GM18907 (cell line): ENCODE measurements around the gene NR5A2.

Experiments
- ATAC-seq: cut with Tn5 transposase; IDR thresholded peaks from one replicate; pipeline ENCODE4 v1.9.1; 2021; ENCODE audit warnings: mild to moderate bottlenecking, moderate library complexity; ENCODE audit not compliant: unreplicated experiment

The NR5A2 gene

DNA sequence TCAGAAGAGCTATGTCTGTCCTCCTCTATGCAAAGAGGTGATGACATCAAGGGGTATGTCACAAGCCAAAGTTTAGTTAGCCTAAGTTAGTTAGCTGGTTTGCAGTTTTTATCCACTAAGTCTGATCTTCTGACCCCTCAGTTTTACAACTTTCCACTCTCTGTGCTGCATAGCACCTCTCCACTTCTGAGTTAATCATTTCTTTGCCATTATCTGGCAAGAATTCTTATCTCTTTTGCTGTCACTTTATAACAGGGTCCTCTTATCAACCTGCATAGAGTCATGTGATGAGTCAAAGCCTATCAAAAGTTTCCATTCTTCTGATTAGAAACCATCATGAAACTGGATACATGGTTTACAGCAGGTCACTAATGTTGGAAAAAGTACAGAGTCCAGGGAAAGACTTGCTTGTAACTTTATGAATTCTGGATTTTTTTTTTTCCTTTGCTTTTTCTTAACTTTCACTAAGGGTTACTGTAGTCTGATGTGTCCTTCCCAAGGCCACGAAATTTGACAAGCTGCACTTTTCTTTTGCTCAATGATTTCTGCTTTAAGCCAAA lies at the start of gene NR5A2:
Gene NR5A2, plus strand, starts transcription at position 447 of the 560 bp plus-strand sequence. CDS start 138 bp downstream, outside the sequence.
- no peak for ATAC-seq

DNA sequence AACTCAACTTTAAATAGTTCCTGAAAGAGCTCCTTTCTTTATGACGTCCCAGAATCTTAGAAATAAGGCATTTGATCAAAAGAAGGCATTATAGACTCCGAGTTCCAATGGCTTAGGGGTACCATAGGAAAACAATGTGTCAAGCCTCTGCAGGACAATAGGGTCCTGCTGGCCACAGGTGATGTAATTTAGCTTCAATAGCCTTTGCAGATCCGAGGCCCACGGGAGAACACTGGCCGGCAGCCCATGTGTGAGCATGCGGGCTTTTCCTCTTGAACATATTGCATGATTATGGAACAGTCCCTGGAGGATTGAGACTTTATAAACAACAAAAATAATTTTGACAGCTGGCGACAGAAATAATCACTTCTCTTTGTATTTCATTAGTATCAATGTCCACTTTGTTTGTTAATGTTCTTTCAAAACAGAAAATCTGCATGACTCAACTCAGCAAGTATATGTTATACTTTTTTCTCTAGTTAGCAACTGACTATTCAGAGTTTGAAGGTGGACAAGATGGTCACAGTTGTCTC lies 49.0 kb upstream of the NR5A2 start:
- no peak for ATAC-seq

DNA sequence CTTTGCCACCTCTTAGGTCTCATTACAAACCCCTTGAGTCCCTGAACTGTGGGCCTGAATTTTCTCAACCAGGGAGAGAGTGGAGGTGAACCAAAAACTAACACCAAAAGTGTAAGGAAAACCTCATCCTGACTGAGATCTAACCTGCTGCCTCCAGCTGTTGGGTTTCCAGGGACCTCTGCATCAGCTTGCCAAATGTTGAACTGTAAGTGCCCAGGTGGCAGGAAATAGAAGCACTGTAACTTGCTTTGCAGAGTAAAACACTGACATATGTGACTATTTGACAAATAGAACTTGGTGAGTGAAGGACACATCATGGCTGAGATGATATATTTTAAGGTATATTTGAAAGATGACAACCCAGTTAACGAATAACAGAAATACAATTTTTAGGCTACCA lies 48.4 kb upstream of the NR5A2 start:
- ATAC-seq, result no peak

DNA sequence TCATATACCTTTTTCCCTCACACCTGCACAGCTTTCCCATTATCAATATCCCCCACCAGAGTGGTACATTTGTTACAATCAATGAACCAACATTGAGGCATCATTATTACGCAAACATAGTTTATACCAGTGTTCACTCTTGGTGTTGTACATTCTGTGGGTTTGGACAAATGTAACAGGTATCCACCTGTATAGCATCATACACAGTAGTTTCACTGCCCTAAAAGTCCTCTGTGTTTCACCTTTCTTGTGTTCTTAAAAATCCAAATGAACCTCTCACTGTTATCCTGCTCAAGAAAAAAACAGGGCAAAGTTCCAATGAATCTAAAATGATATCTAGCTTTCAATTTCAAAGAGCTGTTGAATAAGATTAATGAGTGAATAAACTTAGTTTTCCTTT lies 45.9 kb upstream of the NR5A2 start:
- ATAC-seq, result no peak

DNA sequence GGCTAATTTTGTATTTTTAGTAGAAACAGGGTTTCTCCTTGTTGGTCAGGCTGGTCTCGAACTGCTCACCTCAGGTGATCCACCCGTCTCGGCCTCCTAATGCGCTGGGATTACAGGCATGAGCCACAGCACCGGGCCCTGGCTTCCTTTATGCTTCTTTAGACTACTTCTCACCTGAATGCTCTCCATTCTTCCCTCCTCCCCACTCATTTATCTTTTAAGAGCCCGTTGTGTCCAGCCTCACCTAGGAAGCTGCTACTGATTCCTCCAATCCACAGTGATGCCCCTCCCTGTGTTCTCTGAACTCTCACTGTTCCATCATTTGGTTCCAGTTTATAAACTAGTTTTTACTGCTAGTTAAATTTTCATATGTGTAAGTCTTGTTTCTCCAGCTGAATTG lies 44.9 kb upstream of the NR5A2 start:
- ATAC-seq, result no peak

DNA sequence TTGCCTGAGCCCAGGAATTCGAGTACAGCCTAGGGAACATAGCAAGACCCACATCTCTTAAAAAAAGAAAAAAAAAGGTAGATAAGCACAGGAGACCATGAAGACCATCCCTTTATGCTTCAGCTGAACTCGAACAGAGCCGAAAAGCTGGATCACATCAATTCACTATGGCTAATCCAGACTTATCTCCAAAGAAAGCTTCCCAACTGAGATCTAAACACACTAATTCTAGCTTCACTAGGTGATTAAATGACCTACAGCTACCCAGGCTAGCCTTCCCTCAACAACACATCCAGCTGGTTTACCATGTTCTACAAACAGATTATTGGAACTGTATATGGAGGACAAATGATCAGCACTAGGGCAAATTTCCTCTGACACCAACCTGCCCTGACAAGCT lies 44.0 kb upstream of the NR5A2 start:
- ATAC-seq, result no peak

DNA sequence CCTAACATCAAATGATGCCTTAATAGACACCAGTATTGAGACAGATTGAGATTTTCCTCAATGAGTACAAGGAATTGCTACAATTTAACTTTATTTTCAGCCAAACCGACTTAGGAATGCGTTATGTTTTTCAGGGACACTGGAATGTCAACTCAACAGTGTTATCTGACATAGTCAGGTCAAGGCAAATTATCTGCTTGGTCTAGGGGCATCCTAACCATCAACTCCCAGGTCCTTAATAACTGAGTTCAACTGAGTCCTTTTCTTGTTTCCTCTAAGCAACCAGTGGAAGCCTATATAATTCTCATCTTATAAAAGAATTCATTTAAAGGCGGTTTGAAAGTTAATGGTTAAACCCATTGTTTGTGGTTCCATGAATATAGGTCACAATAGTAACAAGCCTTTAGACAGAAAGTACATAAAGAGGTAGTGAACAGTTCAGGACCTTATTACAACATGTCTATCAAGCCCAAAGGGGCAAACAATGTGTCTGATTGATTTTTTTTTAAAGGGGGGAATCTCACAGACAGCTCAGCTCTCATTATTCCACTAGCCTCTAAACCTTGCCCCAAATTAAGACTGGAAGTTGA lies 32.3 kb upstream of the NR5A2 start:
- no peak for ATAC-seq

DNA sequence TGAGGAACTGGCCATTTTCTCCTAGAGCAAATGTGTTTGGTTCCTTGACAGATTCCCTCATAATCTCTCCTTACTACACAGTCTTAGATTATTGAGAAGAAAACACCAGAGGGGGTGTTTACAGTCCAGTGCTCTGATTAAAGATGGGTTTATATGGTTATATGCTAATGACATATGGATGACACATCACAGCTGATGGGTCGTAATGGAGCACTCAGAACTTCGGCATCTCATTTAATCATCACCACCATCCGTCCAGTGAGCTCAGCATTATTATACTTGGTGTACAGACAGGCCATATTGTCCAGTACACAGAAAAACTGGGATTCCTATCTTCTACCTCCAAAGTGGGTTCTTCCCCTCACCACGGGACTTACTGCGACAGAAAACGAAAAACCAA lies 22.3 kb upstream of the NR5A2 start:
- no peak for ATAC-seq

DNA sequence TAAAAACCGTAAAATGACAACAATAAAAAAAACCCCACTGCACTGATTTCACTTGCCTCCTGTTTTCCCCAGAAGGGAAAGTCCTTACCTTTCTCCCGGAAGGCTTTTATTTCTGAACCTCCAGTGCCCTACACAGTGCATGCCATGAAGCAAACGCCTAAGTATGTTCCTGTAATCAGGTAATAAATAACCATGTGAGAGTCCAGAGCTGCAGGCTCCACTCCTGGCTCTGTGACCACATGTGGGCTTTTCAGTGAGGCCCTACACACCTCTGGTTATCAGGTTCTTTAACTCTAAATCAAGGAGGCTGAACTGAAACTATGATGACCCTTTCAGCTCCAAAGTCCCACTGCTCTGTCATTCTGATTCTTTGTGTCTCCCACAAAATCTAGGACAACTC lies 20.8 kb upstream of the NR5A2 start:
- ATAC-seq, result no peak

DNA sequence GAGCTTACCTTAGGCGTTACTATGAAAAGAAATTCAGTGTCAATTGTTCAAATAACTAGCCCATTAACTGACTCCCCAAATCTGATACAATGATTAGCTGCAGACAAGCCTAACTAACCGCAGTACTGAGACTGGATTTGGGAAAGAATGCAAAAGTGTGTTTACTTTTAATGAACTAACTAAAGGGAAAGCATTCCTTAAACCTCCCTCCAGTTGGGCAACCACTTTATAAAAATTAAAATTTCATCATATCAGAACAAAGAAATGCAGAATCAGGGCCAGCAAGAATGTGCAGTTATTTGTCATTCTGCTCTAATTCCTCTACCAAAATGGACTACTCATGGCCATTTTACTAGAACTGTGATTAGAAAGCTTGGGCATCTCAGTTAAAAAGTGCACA lies 11.7 kb upstream of the NR5A2 start:
- ATAC-seq, result no peak

DNA sequence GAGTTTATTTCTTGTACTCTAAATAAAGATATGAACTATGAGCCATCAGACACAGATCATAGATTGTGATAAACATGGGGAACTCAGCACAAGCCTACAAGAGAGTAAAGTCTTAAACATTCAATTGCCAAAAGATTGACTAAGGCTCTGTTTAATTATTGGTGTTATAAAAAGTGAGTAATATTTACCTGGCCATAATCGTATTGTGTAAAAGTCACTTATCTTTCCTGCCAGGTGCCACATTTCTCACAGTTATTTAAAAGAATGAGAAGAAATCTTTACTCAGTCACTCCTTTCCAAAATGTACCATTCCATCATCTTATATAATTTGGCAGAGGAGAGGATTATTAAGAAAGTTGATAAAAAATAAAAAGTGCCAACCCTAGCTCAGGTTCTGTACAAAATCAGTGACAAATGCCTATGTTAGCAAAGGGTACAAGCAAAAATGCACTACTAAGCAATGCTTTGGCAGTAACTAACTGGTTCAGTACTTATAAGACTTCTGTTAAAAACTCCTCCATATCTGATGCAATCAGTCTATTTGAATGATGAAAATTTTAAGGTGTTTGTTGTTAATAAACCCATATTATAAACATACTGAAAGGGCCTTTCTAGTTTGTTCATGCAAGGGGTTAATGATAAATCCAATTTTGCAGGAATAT lies 5.8 kb upstream of the NR5A2 start:
- no peak for ATAC-seq

DNA sequence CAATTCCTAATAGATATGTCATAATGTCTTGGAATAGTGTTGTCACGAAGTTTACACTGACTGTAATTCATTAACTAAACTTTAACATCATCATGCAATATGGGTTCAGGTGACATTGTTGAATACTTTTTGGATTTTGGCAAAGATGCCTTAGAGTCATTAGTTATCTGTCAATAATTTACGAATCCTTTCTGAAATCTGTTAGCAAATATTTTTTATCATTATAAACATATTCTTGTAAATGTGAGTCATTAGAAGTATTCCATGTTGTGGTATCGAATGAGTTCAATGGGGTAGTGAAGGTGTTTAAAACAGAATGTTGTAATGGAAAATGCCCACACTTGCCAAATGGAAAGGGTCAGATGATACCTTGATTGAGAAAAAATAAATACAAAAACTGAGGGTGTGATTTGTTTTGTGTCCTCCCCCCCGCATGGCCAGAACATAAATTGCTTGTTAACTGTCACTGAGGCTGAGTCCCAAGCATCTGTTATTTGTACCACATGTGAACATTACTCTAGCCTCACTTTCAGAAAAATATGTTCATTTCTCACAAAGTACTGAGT lies 5.2 kb upstream of the NR5A2 start:
- no peak for ATAC-seq

DNA sequence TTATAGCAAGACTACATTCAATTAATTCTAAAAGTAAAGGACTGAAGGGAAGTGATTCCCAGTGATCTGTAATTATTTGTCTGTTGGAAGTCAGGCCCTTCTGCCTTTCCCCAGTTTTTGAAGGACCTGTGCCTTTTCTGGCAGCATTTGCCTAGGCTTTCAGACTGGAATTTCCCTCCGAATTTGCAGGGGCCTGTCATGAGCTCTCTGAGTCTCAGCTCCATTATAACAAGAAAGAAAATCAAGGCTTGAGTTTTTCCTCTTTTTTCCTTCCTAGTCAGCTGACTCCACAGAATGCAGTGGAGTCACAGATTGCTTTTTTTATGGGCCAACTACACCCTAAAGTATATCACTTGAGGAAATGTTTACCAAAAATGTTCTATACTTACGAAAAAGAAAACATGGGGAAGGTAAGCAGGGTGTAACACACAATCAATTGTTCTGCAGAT lies 1.1 kb downstream of the NR5A2 start:
- ATAC-seq, result no peak

DNA sequence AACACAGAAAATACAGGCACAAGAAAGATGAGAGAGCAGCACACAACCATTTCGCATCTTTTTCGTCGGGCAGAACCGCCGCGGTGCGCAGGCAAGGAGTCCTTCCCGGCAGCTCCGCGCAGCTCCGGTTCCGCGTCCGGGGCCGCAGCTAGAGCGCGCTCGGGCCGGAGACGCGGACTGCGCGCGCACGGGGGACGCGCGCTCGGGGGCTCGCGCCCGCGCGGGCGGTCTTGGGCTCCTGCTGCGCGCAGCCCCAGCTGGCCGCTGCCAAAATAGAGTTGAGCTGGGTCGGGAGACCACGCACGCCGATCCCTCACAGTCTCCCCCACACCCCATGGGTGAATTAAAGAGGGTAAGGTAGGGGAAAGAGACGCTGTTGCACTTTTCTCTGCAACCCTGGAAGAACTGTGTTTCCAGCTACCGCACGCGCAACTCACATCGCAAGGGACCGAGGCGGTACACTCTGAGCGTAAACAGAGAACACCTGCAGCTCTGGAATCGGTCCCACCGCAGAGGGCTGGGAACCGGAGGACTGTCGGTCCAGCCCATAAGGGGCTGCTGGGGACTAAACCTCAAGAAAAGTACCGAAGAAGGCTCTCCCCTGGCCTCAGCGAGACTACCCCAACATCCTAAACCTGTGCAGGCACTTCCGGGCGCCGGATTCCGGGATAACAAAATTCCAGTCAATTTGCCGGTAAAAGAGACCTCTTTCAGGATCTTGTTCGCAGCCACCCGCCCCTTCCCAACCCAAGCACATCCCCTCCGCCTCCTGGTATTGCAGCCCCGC lies 1.7 kb downstream of the NR5A2 start:
- ATAC-seq, result no peak

DNA sequence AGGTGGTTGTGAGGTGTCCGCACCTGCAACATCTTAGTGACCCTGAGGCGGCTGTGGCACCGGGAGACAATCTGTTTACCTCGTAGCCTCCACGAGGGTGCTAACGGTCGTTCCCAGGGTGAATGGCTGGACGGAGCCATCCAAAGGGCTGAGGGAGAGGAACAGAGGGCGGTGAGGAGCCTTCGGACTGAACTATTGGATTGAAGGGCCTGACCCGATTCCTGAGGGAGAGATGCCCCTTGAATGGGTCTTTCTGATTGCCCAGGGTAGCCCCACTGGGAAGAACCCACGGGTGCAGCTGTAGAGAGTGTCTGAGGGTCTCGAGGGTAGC lies 2.3 kb downstream of the NR5A2 start:
- no peak for ATAC-seq

DNA sequence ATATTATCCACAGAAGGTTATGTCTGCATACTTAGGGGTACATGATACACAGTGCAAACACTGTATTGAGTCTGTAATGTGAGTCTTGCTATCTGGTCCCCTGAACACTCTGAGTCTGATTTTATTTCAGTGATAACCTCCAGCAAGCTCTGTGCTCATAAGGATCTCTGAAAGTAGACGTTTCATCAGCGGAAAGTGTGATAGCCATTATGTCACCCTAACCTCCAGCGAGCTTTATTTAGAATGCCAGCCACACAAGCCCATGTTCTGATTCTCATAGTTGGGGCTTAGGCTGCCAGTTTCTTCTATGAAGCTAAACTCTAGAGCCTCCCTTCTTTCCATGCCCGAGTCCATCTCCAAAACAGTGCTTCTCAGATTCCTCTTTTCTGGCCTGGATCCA lies 3.3 kb downstream of the NR5A2 start:
- no peak for ATAC-seq

DNA sequence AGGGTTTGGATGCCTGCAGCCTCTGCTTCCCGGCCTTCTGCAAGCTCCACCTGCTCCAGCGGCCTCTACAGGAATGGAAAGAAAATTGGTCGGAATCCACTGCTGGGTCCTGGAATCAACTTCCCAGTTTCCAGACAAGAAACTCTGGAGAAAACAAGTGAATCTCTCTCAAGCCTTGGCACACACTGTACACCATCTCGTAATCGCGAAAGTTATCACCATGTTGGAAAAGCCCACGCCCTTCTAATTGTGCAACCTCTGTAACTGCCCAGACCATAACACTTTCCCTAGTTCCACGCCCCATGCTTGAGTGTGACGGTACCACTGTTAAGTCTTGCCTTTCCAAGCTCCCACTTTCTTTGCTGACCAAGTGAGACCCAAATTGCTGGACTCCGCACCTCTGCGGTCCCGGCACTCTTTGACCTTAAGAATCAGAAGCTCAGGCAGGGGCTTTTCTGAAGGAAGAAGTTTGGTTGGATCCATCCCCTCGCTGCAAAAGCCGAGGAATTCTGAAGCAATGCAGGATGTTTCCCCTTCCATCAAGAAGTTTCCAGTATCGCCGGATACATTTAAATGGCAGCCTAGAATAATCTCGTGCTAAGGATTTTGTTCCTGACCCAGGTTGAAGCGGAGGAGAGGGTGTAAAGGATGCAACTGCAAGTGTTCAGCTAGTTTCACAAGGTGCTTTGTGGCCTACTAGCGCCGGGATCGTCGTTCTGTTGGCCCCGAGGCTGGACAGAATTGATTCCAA lies 6.2 kb downstream of the NR5A2 start:
- no peak for ATAC-seq

DNA sequence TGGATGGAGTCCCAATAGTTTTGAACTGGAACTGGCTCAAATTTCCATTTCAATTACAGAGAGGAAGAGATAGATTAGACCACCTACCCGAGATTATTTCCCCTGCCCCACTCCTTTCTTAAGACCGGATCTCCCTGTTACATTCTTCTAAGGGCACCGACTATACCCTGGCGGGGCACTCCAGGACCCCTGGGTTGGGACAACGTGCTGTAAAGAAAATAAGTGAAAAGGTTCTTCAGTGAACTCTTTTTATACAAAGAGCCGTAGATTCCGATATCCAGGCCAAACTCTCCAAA lies 6.7 kb downstream of the NR5A2 start:
- ATAC-seq, result no peak

DNA sequence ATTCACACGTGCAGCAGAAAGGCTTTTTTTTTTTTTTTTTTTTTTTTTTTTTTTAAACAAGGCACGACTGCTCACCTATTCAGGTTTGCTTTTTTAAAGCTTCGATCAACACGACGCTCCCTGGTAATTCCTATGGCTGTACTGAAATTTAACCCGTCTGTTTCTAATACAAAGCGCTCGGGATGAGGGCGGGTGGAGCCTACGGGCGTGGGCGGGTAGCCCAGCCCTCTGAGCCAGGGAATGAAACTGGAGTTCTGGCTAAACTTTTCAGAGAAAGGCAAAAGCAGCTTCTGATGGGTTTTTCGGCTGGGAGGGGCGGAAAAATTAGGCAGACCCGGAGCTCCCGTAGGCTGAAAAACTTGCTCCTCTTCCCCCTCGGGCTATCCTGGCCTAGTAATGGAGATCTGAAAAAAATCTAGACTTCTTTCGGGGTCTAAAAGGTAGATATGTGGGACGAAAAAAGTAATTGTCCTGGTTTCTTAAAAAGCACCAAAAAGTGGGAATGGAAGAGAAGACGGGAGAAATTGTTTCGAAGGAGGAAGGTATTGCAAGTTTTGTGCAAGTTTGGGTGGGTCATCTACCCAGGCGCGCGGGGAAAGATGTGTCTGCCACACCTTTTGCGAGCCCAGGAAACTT lies 7.4 kb downstream of the NR5A2 start:
- ATAC-seq, result no peak

DNA sequence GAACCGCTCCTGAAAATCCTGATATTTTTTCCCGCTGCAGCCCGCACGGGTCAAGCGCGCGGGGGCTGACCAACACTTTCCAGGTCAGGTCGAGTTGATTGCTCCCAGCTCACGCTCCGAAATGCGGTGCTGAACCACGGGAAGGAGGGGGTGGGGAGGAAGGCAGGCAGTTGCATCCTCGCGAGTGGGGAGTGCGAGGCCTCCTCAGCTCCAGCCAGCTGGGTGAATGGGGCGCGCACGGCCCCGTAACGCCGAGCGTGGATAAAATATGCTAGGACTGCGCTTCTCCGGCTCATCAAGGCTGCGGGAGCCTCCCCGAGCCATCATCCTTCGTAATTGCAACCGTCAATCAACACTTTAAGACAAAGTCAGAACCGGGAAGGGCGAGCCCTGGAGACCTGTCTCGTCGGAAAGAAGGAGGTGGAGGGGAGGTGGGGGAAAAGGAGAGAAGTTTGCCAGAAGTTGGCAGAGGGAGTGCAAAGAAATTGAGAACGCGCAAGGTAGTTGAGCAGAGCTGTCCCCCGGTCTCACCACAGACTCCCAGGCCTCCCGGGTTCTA lies 8.0 kb downstream of the NR5A2 start:
- no peak for ATAC-seq
